ENCODE results near the gene SLC12A8. TPM values are rescaled to one million over a fixed set of nuclear protein-coding genes. Genes with fewer than 3 reads are reported as not detected.

The SLC12A8 gene
- total RNA-seq, 4 donors from 2014 or later, result 2.3 to 13.1 (median 3.9) TPM

GRCh38 chr3:125143982-125144652 lies 68.4 kb downstream of the SLC12A8 start:
- WGBS, 2 donors, result 61 to 66% methylated on average over 7 of the region's 7 CpGs
- no peak for TF ChIP-seq CTCF (IDR thresholded peaks at IDR 0.05)
- no peak for TF ChIP-seq POLR2A (IDR thresholded peaks at IDR 0.05)
- intact Hi-C loops (cut with DNase I; ENCODE audit: low total_unique reads), result no loop called here
- DNase-seq (ENCODE audit: low spot score in 2 of 2), result no peak
- H3K4me3 ChIP-seq (ENCODE audit: low read depth, poor library complexity, severe bottlenecking), result no peak overlapping the region

GRCh38 chr3:125143538-125143937 lies 69.0 kb downstream of the SLC12A8 start:
- DNase-seq (ENCODE audit: low spot score in 2 of 2), result no peak
- WGBS, 2 donors, result 92 to 96% methylated on average over 3 of the region's 3 CpGs
- no peak for TF ChIP-seq CTCF (IDR thresholded peaks at IDR 0.05)
- TF ChIP-seq POLR2A (IDR thresholded peaks at IDR 0.05), result no peak
- H3K4me3 ChIP-seq (ENCODE audit: low read depth, poor library complexity, severe bottlenecking), result no peak overlapping the region
- intact Hi-C loops (cut with DNase I; ENCODE audit: low total_unique reads), result no loop called here

GRCh38 chr3:125142940-125143339 lies 69.6 kb downstream of the SLC12A8 start:
- no peak overlapping the region for H3K4me3 ChIP-seq (ENCODE audit: low read depth, poor library complexity, severe bottlenecking)
- intact Hi-C loops (cut with DNase I; ENCODE audit: low total_unique reads), result no loop called here
- TF ChIP-seq POLR2A (IDR thresholded peaks at IDR 0.05) (no peak), CTCF (IDR thresholded peaks at IDR 0.05) (no peak)
- WGBS, 2 donors, result 89 to 93% methylated on average over 6 of the region's 6 CpGs
- DNase-seq (ENCODE audit: low spot score in 2 of 2), result no peak

GRCh38 chr3:125142420-125142778 lies 70.1 kb downstream of the SLC12A8 start:
- DNase-seq (ENCODE audit: low spot score in 2 of 2), result no peak
- 82 to 91% methylated on average over 12 of the region's 12 CpGs for WGBS, 2 donors
- TF ChIP-seq POLR2A (IDR thresholded peaks at IDR 0.05), result no peak
- no peak for TF ChIP-seq CTCF (IDR thresholded peaks at IDR 0.05)
- intact Hi-C loops (cut with DNase I; ENCODE audit: low total_unique reads), result no loop called here
- H3K4me3 ChIP-seq (ENCODE audit: low read depth, poor library complexity, severe bottlenecking), result no peak overlapping the region

- peak in 1 of 2 donors; percentile 93 for DNase-seq (ENCODE audit: low spot score in 2 of 2)
- 13 to 15% methylated on average over 41 to 60 of the region's 61 CpGs for WGBS, 2 donors
- intact Hi-C loops (cut with DNase I; ENCODE audit: low total_unique reads), result no loop called here
- TF ChIP-seq POLR2A (IDR thresholded peaks at IDR 0.05), result no peak
- no peak for TF ChIP-seq CTCF (IDR thresholded peaks at IDR 0.05)
- H3K4me3 ChIP-seq (ENCODE audit: low read depth, poor library complexity, severe bottlenecking), result no peak overlapping the region
Observed at GRCh38 chr3:125141596-125142419, 70.7 kb downstream of the SLC12A8 start.
